Hepatocyte (in vitro differentiated cells): ENCODE results near the gene PAX1. TPM values are rescaled to one million over a fixed set of nuclear protein-coding genes. Genes with fewer than 3 reads are reported as not detected.

Experiments used
- DNase-seq: peaks from one replicate; pipeline ENCODE4 v3.0.0-alpha.2; 2016; ENCODE audit warnings: low spot score
- H2AFZ ChIP-seq: fragments of 200-600 bp; sonication (generic); 2 replicates; pipeline ENCODE4 v1.6.0; 2016; ENCODE audit warnings: antibody characterized with exemption, mild to moderate bottlenecking
- H3K27ac ChIP-seq: fragments of 200-600 bp; sonication (generic); 2 replicates; pipeline ENCODE4 v1.5.1; 2016; ENCODE audit warnings: mild to moderate bottlenecking
- H3K27me3 ChIP-seq: fragments of 200-600 bp; sonication (generic); 2 replicates; pipeline ENCODE4 v1.6.1; 2016
- H3K36me3 ChIP-seq: fragments of 200-600 bp; sonication (generic); replicated peaks from 2 replicates; pipeline ENCODE4 v1.5.1; 2016; ENCODE audit warnings: low read depth; ENCODE audit not compliant: insufficient read depth
- H3K4me1 ChIP-seq: fragments of 200-600 bp; sonication (generic); 2 replicates; pipeline ENCODE4 v1.5.1; 2016; ENCODE audit warnings: mild to moderate bottlenecking, moderate library complexity; ENCODE audit not compliant: insufficient read depth
- H3K4me2 ChIP-seq: fragments of 200-600 bp; sonication (generic); 2 replicates; pipeline ENCODE4 v1.6.0; 2016
- H3K4me3 ChIP-seq: fragments of 200-600 bp; sonication (generic); 2 replicates; pipeline ENCODE4 v1.5.1; 2016; ENCODE audit warnings: mild to moderate bottlenecking
- H3K79me2 ChIP-seq: fragments of 200-600 bp; sonication (generic); 2 replicates; pipeline ENCODE4 v1.6.0; 2017; ENCODE audit warnings: mild to moderate bottlenecking
- H3K9me2 ChIP-seq: fragments of 200-600 bp; sonication (generic); replicated peaks from 2 replicates; pipeline ENCODE4 v1.6.0; 2017; ENCODE audit warnings: mild to moderate bottlenecking; ENCODE audit not compliant: insufficient read depth
- H3K9me3 ChIP-seq: fragments of 200-600 bp; sonication (generic); 2 replicates; pipeline ENCODE4 v1.5.1; 2016; ENCODE audit warnings: low read depth, mild to moderate bottlenecking
- H4K20me1 ChIP-seq: fragments of 200-600 bp; sonication (generic); 2 replicates; pipeline ENCODE4 v1.6.0; 2016; ENCODE audit warnings: mild to moderate bottlenecking; ENCODE audit not compliant: insufficient read depth, poor library complexity, severe bottlenecking
- EZH2 ChIP-seq: fragments of 200-600 bp; sonication (generic); IDR thresholded peaks from 2 replicates; pipeline ENCODE4 v1.6.1; 2016; ENCODE audit warnings: antibody characterized with exemption, mild to moderate bottlenecking, borderline replicate concordance
- EZH2phosphoT487 ChIP-seq: fragments of 200-600 bp; sonication (generic); IDR thresholded peaks from one replicate; pipeline ENCODE4 v1.6.1; 2018; ENCODE audit warnings: antibody characterized with exemption, mild to moderate bottlenecking, low read depth, moderate library complexity; ENCODE audit not compliant: unreplicated experiment, severe bottlenecking
- WGBS: methylation state at CpG from one replicate; pipeline ENCODE4 v1.1.6; 2016; ENCODE audit warnings: low lambda C conversion rate; ENCODE audit errors: missing lambda C conversion rate; 5-methylcytosine and 5-hydroxymethylcytosine counted together
- polyA plus RNA-seq: library from polyadenylated mRNA; unstranded; fragments of >200 nt; fragmentation: Nextera tagmentation; extraction: Ambion mirVana; gene quantifications from 2 replicates; pipeline ENCODE4 v1.2.1, GENCODE V29; 2016
- small RNA-seq: library from RNA; depleted of rRNA; stranded (forward); fragments of <200 nt; gene quantifications from one replicate; pipeline ENCODE3, GENCODE V24; 2014
- total RNA-seq: library from RNA; depleted of rRNA; stranded (reverse); fragments of >200 nt; gene quantifications from 2 replicates; pipeline ENCODE4 v1.2.3, GENCODE V29; 2014
- TF ChIP-seq, protein P1 (sequence below): fragments of 200-600 bp; sonication (generic); IDR thresholded peaks from 2 replicates; pipeline ENCODE4 v1.5.1; 2016; ENCODE audit warnings: antibody characterized with exemption, mild to moderate bottlenecking; ENCODE audit not compliant: poor library complexity

The PAX1 gene
- total and polyA plus RNA-seq, 2 experiments from 2014 or later, result not detected

DNA sequence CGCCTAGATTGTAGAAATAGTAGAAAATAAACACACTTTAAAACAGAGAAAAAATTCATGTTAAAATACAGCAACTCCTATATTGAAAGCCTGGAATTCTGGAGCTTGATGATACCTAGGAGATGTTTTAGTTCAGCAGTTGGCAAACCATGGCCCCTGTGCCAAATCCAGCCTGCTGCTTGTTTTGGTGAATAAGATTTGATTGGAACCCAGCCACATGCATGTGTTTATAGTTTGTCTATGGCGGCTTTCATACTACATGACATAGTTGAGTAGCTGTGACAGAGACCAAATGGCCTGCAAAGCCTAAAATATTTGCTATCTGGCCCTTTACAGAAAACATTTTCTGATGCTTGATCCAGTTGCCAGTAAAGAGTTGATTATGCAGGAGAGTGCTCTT lies 57.2 kb downstream of the PAX1 start:
- H4K20me1 ChIP-seq, result no peaks in the 10 kb centered on the region
- H3K9me2 ChIP-seq, result no peaks in the 10 kb centered on the region
- H2AFZ ChIP-seq, result no peak overlapping the region
- H3K36me3 ChIP-seq, result no peaks in the 10 kb centered on the region
- no peak for DNase-seq
- WGBS, result 94% methylated on average over 2 of the region's 2 CpGs
- H3K27me3 ChIP-seq, result peaks cover 2% of the 10 kb centered on the region
- TF ChIP-seq EZH2 (no peak), EZH2phosphoT487 (no peak)
- TF ChIP-seq, protein P1, sequence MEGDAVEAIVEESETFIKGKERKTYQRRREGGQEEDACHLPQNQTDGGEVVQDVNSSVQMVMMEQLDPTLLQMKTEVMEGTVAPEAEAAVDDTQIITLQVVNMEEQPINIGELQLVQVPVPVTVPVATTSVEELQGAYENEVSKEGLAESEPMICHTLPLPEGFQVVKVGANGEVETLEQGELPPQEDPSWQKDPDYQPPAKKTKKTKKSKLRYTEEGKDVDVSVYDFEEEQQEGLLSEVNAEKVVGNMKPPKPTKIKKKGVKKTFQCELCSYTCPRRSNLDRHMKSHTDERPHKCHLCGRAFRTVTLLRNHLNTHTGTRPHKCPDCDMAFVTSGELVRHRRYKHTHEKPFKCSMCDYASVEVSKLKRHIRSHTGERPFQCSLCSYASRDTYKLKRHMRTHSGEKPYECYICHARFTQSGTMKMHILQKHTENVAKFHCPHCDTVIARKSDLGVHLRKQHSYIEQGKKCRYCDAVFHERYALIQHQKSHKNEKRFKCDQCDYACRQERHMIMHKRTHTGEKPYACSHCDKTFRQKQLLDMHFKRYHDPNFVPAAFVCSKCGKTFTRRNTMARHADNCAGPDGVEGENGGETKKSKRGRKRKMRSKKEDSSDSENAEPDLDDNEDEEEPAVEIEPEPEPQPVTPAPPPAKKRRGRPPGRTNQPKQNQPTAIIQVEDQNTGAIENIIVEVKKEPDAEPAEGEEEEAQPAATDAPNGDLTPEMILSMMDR, result no peak
- no peak overlapping the region for H3K27ac ChIP-seq
- H3K4me2 ChIP-seq, result no peak overlapping the region
- no peak overlapping the region for H3K4me3 ChIP-seq
- no peaks in the 10 kb centered on the region for H3K4me1 ChIP-seq
- H3K9me3 ChIP-seq, result no peaks in the 10 kb centered on the region
- H3K79me2 ChIP-seq, result no peaks in the 10 kb centered on the region

DNA sequence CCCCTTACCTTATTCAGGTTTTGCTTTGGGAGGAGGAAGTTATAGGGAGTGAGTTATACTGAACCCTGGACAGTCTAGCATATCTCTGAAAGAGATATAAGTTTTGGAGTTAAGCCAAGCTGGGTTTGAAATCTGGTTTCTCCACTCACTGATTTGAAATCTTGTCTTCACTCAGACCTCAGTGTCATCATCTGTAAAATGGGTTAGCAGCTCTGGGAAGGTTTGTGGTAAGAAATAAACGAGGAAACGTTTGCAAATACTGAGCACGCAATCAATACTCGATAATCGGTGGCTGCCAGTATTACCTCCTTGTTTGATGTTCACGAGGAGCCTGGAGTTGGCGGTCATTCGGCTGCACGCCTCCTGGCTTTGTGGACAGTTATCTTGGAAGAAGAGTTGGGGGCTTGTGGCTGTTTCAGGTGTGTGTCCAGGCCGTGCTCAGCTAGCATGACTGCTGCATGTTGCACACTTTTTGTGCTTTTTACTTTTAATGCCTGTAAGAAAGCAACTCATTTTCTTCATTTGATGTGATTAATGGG lies 61.8 kb downstream of the PAX1 start:
- no peaks in the 10 kb centered on the region for H3K79me2 ChIP-seq
- WGBS, result 71% methylated on average over 10 of the region's 10 CpGs
- no peaks in the 10 kb centered on the region for H3K4me1 ChIP-seq
- no peak for TF ChIP-seq EZH2
- TF ChIP-seq, protein P1, result no peak
- no peak for TF ChIP-seq EZH2phosphoT487
- H3K9me2 ChIP-seq, result no peaks in the 10 kb centered on the region
- H3K36me3 ChIP-seq, result no peaks in the 10 kb centered on the region
- H3K27ac ChIP-seq, result no peak overlapping the region
- no peak overlapping the region for H3K4me3 ChIP-seq
- peak overlapping the region; percentile 66 for H3K4me2 ChIP-seq
- peaks cover 2% of the 10 kb centered on the region for H3K27me3 ChIP-seq
- no peaks in the 10 kb centered on the region for H4K20me1 ChIP-seq
- no peaks in the 10 kb centered on the region for H3K9me3 ChIP-seq
- no peak for DNase-seq
- H2AFZ ChIP-seq, result peak overlapping the region; percentile 45

DNA sequence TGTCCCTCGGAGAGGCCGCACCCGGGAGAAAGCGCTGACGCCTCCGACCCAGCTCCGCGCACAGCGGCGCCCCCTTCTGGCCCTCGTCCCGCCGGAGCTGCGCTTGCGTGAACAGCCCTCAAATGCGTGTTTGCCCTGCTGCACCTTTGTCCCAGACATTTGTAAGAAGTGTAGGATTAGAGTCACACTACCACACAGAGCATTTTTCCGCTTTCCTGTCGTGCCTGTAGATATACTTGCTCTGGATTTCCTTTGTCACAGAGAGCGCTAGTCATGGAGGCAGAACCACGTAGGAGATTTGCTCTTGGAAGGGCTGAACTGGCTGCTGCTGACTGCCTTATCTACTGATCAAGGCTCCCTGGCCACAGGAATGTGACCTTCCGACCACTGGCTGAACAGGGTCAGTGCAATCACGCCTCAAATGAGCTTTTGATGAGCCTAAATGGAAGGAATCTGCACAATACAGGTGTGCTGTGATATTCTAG lies 62.3 kb downstream of the PAX1 start:
- H3K4me2 ChIP-seq, result peak overlapping the region; percentile 66
- H4K20me1 ChIP-seq, result no peaks in the 10 kb centered on the region
- TF ChIP-seq, protein P1, result peak; percentile 59
- TF ChIP-seq EZH2phosphoT487 (no peak), EZH2 (no peak)
- H3K4me3 ChIP-seq, result no peak overlapping the region
- H3K9me2 ChIP-seq, result no peaks in the 10 kb centered on the region
- H3K27ac ChIP-seq, result peak overlapping the region; percentile 43
- H3K4me1 ChIP-seq, result no peaks in the 10 kb centered on the region
- peak overlapping the region; percentile 45 for H2AFZ ChIP-seq
- 1% methylated on average over 22 of the region's 22 CpGs for WGBS
- peaks cover 2% of the 10 kb centered on the region for H3K27me3 ChIP-seq
- H3K79me2 ChIP-seq, result no peaks in the 10 kb centered on the region
- H3K9me3 ChIP-seq, result no peaks in the 10 kb centered on the region
- no peaks in the 10 kb centered on the region for H3K36me3 ChIP-seq
- peak; percentile 73 for DNase-seq

Small RNA genes within 50 kb of the gene (small RNA-seq; reads per million reads assigned to genes)
- not detected for gene RPL41P1

Other genes starting within 250 kb of the PAX1 start
- gene NKX2-2, start 191.6 kb upstream of the PAX1 start, total RNA-seq, result 0.33 TPM in 1 of 2 replicates, not detected in the other
- gene NKX2-2, start 191.6 kb upstream of the PAX1 start, polyA plus RNA-seq, result not detected in 2 replicates